Measurements from ENCODE around the gene TAP1. TPM values are rescaled to one million over a fixed set of nuclear protein-coding genes. Genes with fewer than 3 reads are reported as not detected.

The TAP1 gene
- total and polyA plus RNA-seq, 2 experiments from 2014 or later = 6.8 to 12.6 TPM

GRCh38 chr6:32852018-32852843 lies 1.3 kb downstream of the TAP1 start:
- TF ChIP-seq, protein P1, sequence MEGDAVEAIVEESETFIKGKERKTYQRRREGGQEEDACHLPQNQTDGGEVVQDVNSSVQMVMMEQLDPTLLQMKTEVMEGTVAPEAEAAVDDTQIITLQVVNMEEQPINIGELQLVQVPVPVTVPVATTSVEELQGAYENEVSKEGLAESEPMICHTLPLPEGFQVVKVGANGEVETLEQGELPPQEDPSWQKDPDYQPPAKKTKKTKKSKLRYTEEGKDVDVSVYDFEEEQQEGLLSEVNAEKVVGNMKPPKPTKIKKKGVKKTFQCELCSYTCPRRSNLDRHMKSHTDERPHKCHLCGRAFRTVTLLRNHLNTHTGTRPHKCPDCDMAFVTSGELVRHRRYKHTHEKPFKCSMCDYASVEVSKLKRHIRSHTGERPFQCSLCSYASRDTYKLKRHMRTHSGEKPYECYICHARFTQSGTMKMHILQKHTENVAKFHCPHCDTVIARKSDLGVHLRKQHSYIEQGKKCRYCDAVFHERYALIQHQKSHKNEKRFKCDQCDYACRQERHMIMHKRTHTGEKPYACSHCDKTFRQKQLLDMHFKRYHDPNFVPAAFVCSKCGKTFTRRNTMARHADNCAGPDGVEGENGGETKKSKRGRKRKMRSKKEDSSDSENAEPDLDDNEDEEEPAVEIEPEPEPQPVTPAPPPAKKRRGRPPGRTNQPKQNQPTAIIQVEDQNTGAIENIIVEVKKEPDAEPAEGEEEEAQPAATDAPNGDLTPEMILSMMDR (IDR thresholded peaks at IDR 0.05; ENCODE audit: low read depth, low read length) = no peak
- Histone ChIP-seq H3K27ac (no peak overlapping the region), H3K36me3 (no peaks in the 10 kb centered on the region), H3K27me3 (peaks cover 94% of the 10 kb centered on the region), H3K4me1 (ENCODE audit: low read depth) (peaks cover 1% of the 10 kb centered on the region), H3K4me3 (no peak overlapping the region), H3K9me3 (ENCODE audit: low read depth) (no peaks in the 10 kb centered on the region)
- DNase-seq (ENCODE audit: low read depth in 1 of 2, low spot score in 1 of 2) = peak in 1 of 2 donors; percentile 15

- H3K9me3 ChIP-seq (ENCODE audit: low read depth) = no peaks in the 10 kb centered on the region
- H3K27me3 ChIP-seq = peaks cover 94% of the 10 kb centered on the region
- H3K27ac ChIP-seq = no peak overlapping the region
- H3K4me1 ChIP-seq (ENCODE audit: low read depth) = no peaks in the 10 kb centered on the region
- H3K4me3 ChIP-seq = no peak overlapping the region
- TF ChIP-seq, protein P1 (IDR thresholded peaks at IDR 0.05; ENCODE audit: low read depth, low read length) = no peak
- no peaks in the 10 kb centered on the region for H3K36me3 ChIP-seq
- no peak for DNase-seq (ENCODE audit: low read depth in 1 of 2, low spot score in 1 of 2)
These were observed 2.5 kb downstream of the TAP1 start for GRCh38 chr6:32851025-32851424.

DNA sequence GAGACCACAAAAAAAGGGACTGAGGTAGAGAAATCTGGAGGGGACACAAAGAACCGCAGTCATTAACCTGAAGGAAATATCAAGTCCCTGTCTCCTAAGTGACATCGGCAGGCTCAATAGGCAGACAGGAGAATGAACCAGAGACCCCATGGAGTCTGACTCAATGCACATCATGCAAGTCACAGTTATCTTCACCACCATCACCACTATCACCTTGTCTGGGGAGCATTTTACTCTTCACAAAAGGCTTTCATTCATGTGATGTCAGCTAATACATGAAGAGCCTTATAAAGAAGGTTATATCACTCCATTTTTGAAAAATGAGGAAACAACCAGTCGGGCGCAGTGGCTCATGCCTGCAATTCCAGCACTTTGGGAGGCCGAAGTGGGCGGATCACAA lies 4.4 kb downstream of the TAP1 start:
- Histone ChIP-seq H3K27ac (no peak overlapping the region), H3K36me3 (no peaks in the 10 kb centered on the region), H3K4me3 (no peak overlapping the region), H3K9me3 (ENCODE audit: low read depth) (no peaks in the 10 kb centered on the region), H3K27me3 (peaks cover 92% of the 10 kb centered on the region), H3K4me1 (ENCODE audit: low read depth) (no peaks in the 10 kb centered on the region)
- no peak for DNase-seq (ENCODE audit: low read depth in 1 of 2, low spot score in 1 of 2)
- TF ChIP-seq, protein P1 (IDR thresholded peaks at IDR 0.05; ENCODE audit: low read depth, low read length) = no peak

DNA sequence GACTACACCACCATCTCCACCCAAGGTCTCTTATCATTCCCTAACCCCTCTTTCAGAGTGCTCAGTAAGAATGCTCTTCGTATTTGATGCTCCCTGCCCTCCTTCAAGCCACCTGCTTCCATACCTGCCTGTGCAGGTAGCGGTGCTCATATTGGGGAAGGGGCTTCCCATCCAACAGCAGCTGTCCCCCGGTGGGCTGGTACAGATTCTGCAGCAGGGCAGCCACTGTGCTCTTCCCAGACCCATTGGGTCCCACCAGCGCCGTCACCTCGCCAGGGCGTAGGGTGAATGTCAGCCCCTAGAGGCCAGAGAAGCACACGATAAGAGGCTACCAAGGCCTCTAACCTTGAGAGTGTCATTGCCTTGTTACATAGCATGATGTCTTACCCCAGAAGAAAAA lies 5.7 kb downstream of the TAP1 start:
- no peaks in the 10 kb centered on the region for H3K9me3 ChIP-seq (ENCODE audit: low read depth)
- H3K36me3 ChIP-seq = no peaks in the 10 kb centered on the region
- H3K27me3 ChIP-seq = peaks cover 96% of the 10 kb centered on the region
- DNase-seq (ENCODE audit: low read depth in 1 of 2, low spot score in 1 of 2) = no peak
- H3K4me1 ChIP-seq (ENCODE audit: low read depth) = no peaks in the 10 kb centered on the region
- H3K27ac ChIP-seq = no peak overlapping the region
- TF ChIP-seq, protein P1 (IDR thresholded peaks at IDR 0.05; ENCODE audit: low read depth, low read length) = no peak
- H3K4me3 ChIP-seq = no peak overlapping the region

DNA sequence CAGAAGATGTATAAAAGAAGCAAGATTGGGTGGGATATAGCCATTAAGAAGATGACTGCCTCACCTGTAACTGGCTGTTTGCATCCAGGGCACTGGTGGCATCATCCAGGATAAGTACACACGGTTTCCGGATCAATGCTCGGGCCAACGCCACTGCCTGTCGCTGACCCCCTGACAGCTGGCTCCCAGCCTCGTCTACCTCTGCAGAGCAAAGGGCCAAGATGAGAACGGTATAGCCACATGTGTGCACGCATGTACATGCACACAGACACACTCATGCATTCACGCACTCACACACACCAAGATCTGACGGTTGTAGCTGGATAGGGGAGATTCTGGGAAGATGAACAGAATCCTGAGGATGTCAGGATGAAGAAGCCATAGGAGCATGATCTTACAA lies 6.5 kb downstream of the TAP1 start:
- Histone ChIP-seq H3K27ac (no peak overlapping the region), H3K4me3 (no peak overlapping the region), H3K36me3 (no peaks in the 10 kb centered on the region), H3K27me3 (peaks cover 96% of the 10 kb centered on the region), H3K4me1 (ENCODE audit: low read depth) (no peaks in the 10 kb centered on the region), H3K9me3 (ENCODE audit: low read depth) (no peaks in the 10 kb centered on the region)
- no peak for DNase-seq (ENCODE audit: low read depth in 1 of 2, low spot score in 1 of 2)
- TF ChIP-seq, protein P1 (IDR thresholded peaks at IDR 0.05; ENCODE audit: low read depth, low read length) = no peak
